Neural progenitor cell (in vitro differentiated cells): ENCODE measurements around the gene CXorf38. TPM values are rescaled to one million over a fixed set of nuclear protein-coding genes. Genes with fewer than 3 reads are reported as not detected.

ENCODE experiments used
- DNase-seq: peaks from one replicate; pipeline ENCODE4 v3.0.0-alpha.2; 2016; ENCODE audit warnings: low spot score
- H2AFZ ChIP-seq: fragments of 200-600 bp; sonication (generic); replicated peaks from 2 replicates; pipeline ENCODE4 v1.6.1; 2016; ENCODE audit warnings: antibody characterized with exemption
- H3F3A ChIP-seq: fragments of 200-600 bp; sonication (generic); 2 replicates; pipeline ENCODE4 v1.6.1; 2016; ENCODE audit warnings: antibody characterized with exemption, low read depth
- H3K27ac ChIP-seq: fragments of 200-600 bp; sonication (generic); 2 replicates; pipeline ENCODE4 v1.5.1; 2016; ENCODE audit warnings: mild to moderate bottlenecking
- H3K27me3 ChIP-seq: fragments of 200-600 bp; sonication (generic); 2 replicates; pipeline ENCODE4 v1.6.1; 2016; ENCODE audit warnings: mild to moderate bottlenecking, moderate library complexity
- H3K36me3 ChIP-seq: fragments of 200-600 bp; sonication (generic); 2 replicates; pipeline ENCODE4 v1.5.1; 2016
- H3K4me1 ChIP-seq: fragments of 200-600 bp; sonication (generic); 2 replicates; pipeline ENCODE4 v1.6.1; 2016; ENCODE audit warnings: mixed run types
- H3K4me2 ChIP-seq: fragments of 200-600 bp; sonication (generic); 2 replicates; pipeline ENCODE4 v1.6.1; 2016
- H3K4me3 ChIP-seq: fragments of 200-600 bp; sonication (generic); 2 replicates; pipeline ENCODE4 v1.5.1; 2016
- H3K79me2 ChIP-seq: fragments of 200-600 bp; sonication (generic); 2 replicates; pipeline ENCODE4 v1.6.1; 2016; ENCODE audit warnings: low read depth
- H3K9ac ChIP-seq: fragments of 200-600 bp; sonication (generic); 2 replicates; pipeline ENCODE4 v1.6.1; 2016
- H3K9me3 ChIP-seq: fragments of 200-600 bp; sonication (generic); 2 replicates; pipeline ENCODE4 v1.5.1; 2016; ENCODE audit warnings: low read depth
- H4K20me1 ChIP-seq: fragments of 200-600 bp; sonication (generic); 2 replicates; pipeline ENCODE4 v1.6.1; 2016; ENCODE audit warnings: low read depth
- H3K27ac Mint-ChIP-seq: 3 replicates; pipeline ENCODE4 v1.8.0; 2021; ENCODE audit warnings: mixed read lengths
- H3K27me3 Mint-ChIP-seq: 2 replicates; pipeline ENCODE4 v1.8.0; 2022; ENCODE audit warnings: low read depth, mild to moderate bottlenecking, inconsistent platforms, moderate library complexity, mixed read lengths; ENCODE audit not compliant: insufficient read depth
- H3K36me3 Mint-ChIP-seq: 3 replicates; pipeline ENCODE4 v1.8.0; 2021; ENCODE audit warnings: mixed read lengths
- H3K4me1 Mint-ChIP-seq: 3 replicates; pipeline ENCODE4 v1.8.0; 2021; ENCODE audit warnings: mixed read lengths
- H3K4me3 Mint-ChIP-seq: 3 replicates; pipeline ENCODE4 v1.8.0; 2021; ENCODE audit warnings: mild to moderate bottlenecking, moderate library complexity, mixed read lengths
- H3K9me3 Mint-ChIP-seq: 3 replicates; pipeline ENCODE4 v1.8.0; 2020; ENCODE audit warnings: mixed read lengths
- CTCF ChIP-seq: fragments of 200-600 bp; sonication (generic); IDR thresholded peaks from 2 replicates; pipeline ENCODE4 v1.5.1; 2017; ENCODE audit warnings: antibody characterized with exemption, mild to moderate bottlenecking
- EZH2 ChIP-seq: fragments of 200-600 bp; sonication (generic); IDR thresholded peaks from 2 replicates; pipeline ENCODE4 v1.6.1; 2017; ENCODE audit warnings: antibody characterized with exemption, mild to moderate bottlenecking, moderate library complexity
- EZH2phosphoT487 ChIP-seq: fragments of 200-600 bp; sonication (generic); IDR thresholded peaks from 2 replicates; pipeline ENCODE4 v1.6.1; 2017; ENCODE audit warnings: antibody characterized with exemption
- total RNA-seq: library from RNA; depleted of rRNA; stranded (reverse); fragments of >200 nt; gene quantifications from 2 replicates; pipeline ENCODE4 v1.2.3, GENCODE V29; 2015; ENCODE audit warnings: low replicate concordance

CXorf38 gene
- total RNA-seq, 1 donor from 2014 or later, result 12.7 TPM

- Mint-ChIP-seq H3K27ac (no peak overlapping the region), H3K27me3 (peaks cover 3% of the 10 kb centered on the region), H3K4me3 (no peak overlapping the region), H3K4me1 (no peaks in the 10 kb centered on the region), H3K9me3 (no peaks in the 10 kb centered on the region), H3K36me3 (peaks cover 15% of the 10 kb centered on the region)
- no peak for TF ChIP-seq CTCF
- no peak for TF ChIP-seq EZH2
- no peak for TF ChIP-seq EZH2phosphoT487
- Histone ChIP-seq H2AFZ (no peak overlapping the region), H3K79me2 (no peaks in the 10 kb centered on the region), H3K4me1 (no peaks in the 10 kb centered on the region), H3K9ac (no peak overlapping the region), H3K9me3 (no peaks in the 10 kb centered on the region), H3K4me2 (no peak overlapping the region), H3K27me3 (no peaks in the 10 kb centered on the region), H3K27ac (no peak overlapping the region), H3F3A (no peaks in the 10 kb centered on the region), H3K4me3 (no peak overlapping the region), H3K36me3 (peaks cover 3% of the 10 kb centered on the region), H4K20me1 (no peaks in the 10 kb centered on the region)
- no peak for DNase-seq
These were observed 9.7 kb downstream of the CXorf38 start for GRCh38 chrX:40637687-40638086.

GRCh38 chrX:40632199-40632598 lies 15.2 kb downstream of the CXorf38 start:
- Histone ChIP-seq H3K27me3 (no peaks in the 10 kb centered on the region), H3K4me2 (no peak overlapping the region), H3K4me3 (no peak overlapping the region), H3K4me1 (no peaks in the 10 kb centered on the region), H3K9ac (no peak overlapping the region), H3K79me2 (no peaks in the 10 kb centered on the region), H3F3A (no peaks in the 10 kb centered on the region), H4K20me1 (no peaks in the 10 kb centered on the region), H3K36me3 (peaks cover 3% of the 10 kb centered on the region), H3K27ac (no peak overlapping the region), H3K9me3 (no peaks in the 10 kb centered on the region), H2AFZ (no peak overlapping the region)
- H3K27me3 Mint-ChIP-seq, result peaks cover 8% of the 10 kb centered on the region
- H3K4me1 Mint-ChIP-seq, result no peaks in the 10 kb centered on the region
- no peak overlapping the region for H3K27ac Mint-ChIP-seq
- DNase-seq, result no peak
- H3K4me3 Mint-ChIP-seq, result no peak overlapping the region
- H3K9me3 Mint-ChIP-seq, result no peaks in the 10 kb centered on the region
- TF ChIP-seq CTCF, result no peak
- no peak for TF ChIP-seq EZH2
- TF ChIP-seq EZH2phosphoT487, result no peak
- peaks cover 15% of the 10 kb centered on the region for H3K36me3 Mint-ChIP-seq

- no peak overlapping the region for H2AFZ ChIP-seq
- no peak overlapping the region for H3K4me3 ChIP-seq
- TF ChIP-seq EZH2phosphoT487, result no peak
- TF ChIP-seq EZH2, result no peak
- TF ChIP-seq CTCF, result no peak
- no peaks in the 10 kb centered on the region for H3K9me3 ChIP-seq
- peaks cover 6% of the 10 kb centered on the region for H3K9me3 Mint-ChIP-seq
- no peaks in the 10 kb centered on the region for H3K4me1 Mint-ChIP-seq
- H3K9ac ChIP-seq, result no peak overlapping the region
- H3K36me3 ChIP-seq, result no peaks in the 10 kb centered on the region
- peaks cover 7% of the 10 kb centered on the region for H3K36me3 Mint-ChIP-seq
- no peak overlapping the region for H3K27ac ChIP-seq
- no peak overlapping the region for H3K4me3 Mint-ChIP-seq
- H3K27ac Mint-ChIP-seq, result no peak overlapping the region
- no peaks in the 10 kb centered on the region for H4K20me1 ChIP-seq
- no peak overlapping the region for H3K4me2 ChIP-seq
- DNase-seq, result no peak
- H3K27me3 ChIP-seq, result no peaks in the 10 kb centered on the region
- H3K79me2 ChIP-seq, result no peaks in the 10 kb centered on the region
- H3F3A ChIP-seq, result no peaks in the 10 kb centered on the region
- no peaks in the 10 kb centered on the region for H3K4me1 ChIP-seq
- peaks cover 8% of the 10 kb centered on the region for H3K27me3 Mint-ChIP-seq
These were observed 18.9 kb downstream of the CXorf38 start for GRCh38 chrX:40628506-40628905.

- no peaks in the 10 kb centered on the region for H3F3A ChIP-seq
- H4K20me1 ChIP-seq, result no peaks in the 10 kb centered on the region
- no peaks in the 10 kb centered on the region for H3K27me3 ChIP-seq
- H3K4me1 Mint-ChIP-seq, result no peaks in the 10 kb centered on the region
- no peak for TF ChIP-seq EZH2
- no peak for TF ChIP-seq CTCF
- no peak for TF ChIP-seq EZH2phosphoT487
- no peak overlapping the region for H3K27ac Mint-ChIP-seq
- no peaks in the 10 kb centered on the region for H3K4me1 ChIP-seq
- DNase-seq, result no peak
- H3K4me2 ChIP-seq, result no peak overlapping the region
- peaks cover 2% of the 10 kb centered on the region for H3K36me3 Mint-ChIP-seq
- H3K9ac ChIP-seq, result no peak overlapping the region
- H3K27me3 Mint-ChIP-seq, result peaks cover 2% of the 10 kb centered on the region
- no peak overlapping the region for H2AFZ ChIP-seq
- no peaks in the 10 kb centered on the region for H3K9me3 ChIP-seq
- no peak overlapping the region for H3K4me3 Mint-ChIP-seq
- H3K79me2 ChIP-seq, result no peaks in the 10 kb centered on the region
- no peak overlapping the region for H3K4me3 ChIP-seq
- H3K27ac ChIP-seq, result no peak overlapping the region
- H3K36me3 ChIP-seq, result no peaks in the 10 kb centered on the region
- peaks cover 6% of the 10 kb centered on the region for H3K9me3 Mint-ChIP-seq
These were observed 22.1 kb downstream of the CXorf38 start for GRCh38 chrX:40625294-40625693.
